IMR-90 (cell line): Measurements from ENCODE around the gene HDAC8. TPM values are rescaled to one million over a fixed set of nuclear protein-coding genes. Genes with fewer than 3 reads are reported as not detected.

Source experiments
- ATAC-seq: fragments of 200-7000 bp; cut with Tn5 transposase; 2 replicates; pipeline ENCODE4 v1.9.1; 2020; ENCODE audit warnings: low read depth, mild to moderate bottlenecking, moderate library complexity
- BruUV-seq: library from RNA; stranded (reverse); fragments of 400-500 nt; replicated peaks from 2 replicates; lab custom pipeline; 2021; lab: Mats Ljungman, UMichigan
- CTCF ChIA-PET: fragments of 300-600 bp; formaldehyde crosslinking; extraction: SDS; loops from one replicate; lab custom pipeline; 2021; ENCODE audit warnings: antibody characterized with exemption; lab: Yijun Ruan, JAX
- POLR2A ChIA-PET: fragments of 300-600 bp; sonication (Branson Sonifier 250); formaldehyde crosslinking; loops from one replicate; lab custom pipeline; 2022; ENCODE audit warnings: antibody characterized with exemption; ENCODE audit not compliant: unreplicated experiment; lab: Charles Lee
- DNase-seq: peaks from one replicate; pipeline ENCODE4 v3.0.0; 2013
- H2AFZ ChIP-seq: replicated peaks from 2 replicates; pipeline ENCODE3; 2013; ENCODE audit warnings: low read length, mild to moderate bottlenecking; ENCODE audit not compliant: poor library complexity
- H2AK5ac ChIP-seq: 2 replicates; pipeline ENCODE4 v1.6.1; 2013; ENCODE audit warnings: low read depth, low read length, inconsistent platforms
- H2AK9ac ChIP-seq: replicated peaks from 2 replicates; pipeline ENCODE3; 2013; ENCODE audit warnings: mild to moderate bottlenecking, low read depth, low read length, moderate library complexity; ENCODE audit not compliant: poor library complexity
- H2BK120ac ChIP-seq: 2 replicates; pipeline ENCODE4 v1.6.1; 2013; ENCODE audit warnings: low read depth, low read length, inconsistent platforms
- H2BK15ac ChIP-seq: 3 replicates; pipeline ENCODE4 v1.6.1; 2013; ENCODE audit warnings: low read depth, low read length, inconsistent platforms
- H2BK20ac ChIP-seq: 2 replicates; pipeline ENCODE4 v1.6.1; 2013; ENCODE audit warnings: low read depth, mild to moderate bottlenecking, inconsistent platforms, low read length, moderate library complexity
- H2BK5ac ChIP-seq: 2 replicates; pipeline ENCODE4 v1.6.1; 2013; ENCODE audit warnings: mild to moderate bottlenecking, low read depth, low read length, inconsistent platforms; ENCODE audit not compliant: poor library complexity, severe bottlenecking
- H3K14ac ChIP-seq: replicated peaks from 2 replicates; pipeline ENCODE4 v1.6.1; 2013; ENCODE audit warnings: low read depth, low read length, inconsistent platforms
- H3K18ac ChIP-seq: 2 replicates; pipeline ENCODE4 v1.6.1; 2013; ENCODE audit warnings: low read depth, low read length, control low read depth
- H3K23ac ChIP-seq: 2 replicates; pipeline ENCODE4 v1.6.1; 2013; ENCODE audit warnings: low read depth, low read length, inconsistent platforms
- H3K27ac ChIP-seq: 2 replicates; pipeline ENCODE4 v1.5.1; 2013; ENCODE audit warnings: mild to moderate bottlenecking, control low read depth, low read length; ENCODE audit not compliant: insufficient read depth
- H3K27me3 ChIP-seq: 2 replicates; pipeline ENCODE4 v1.6.1; 2013; ENCODE audit warnings: low read length; ENCODE audit not compliant: control insufficient read depth, insufficient read depth
- H3K36me3 ChIP-seq: 2 replicates; pipeline ENCODE4 v1.6.1; 2013; ENCODE audit warnings: low read length, mixed read lengths; ENCODE audit not compliant: control insufficient read depth, insufficient read depth
- H3K4ac ChIP-seq: 2 replicates; pipeline ENCODE4 v1.6.1; 2013; ENCODE audit warnings: low read depth, low read length, inconsistent platforms
- H3K4me1 ChIP-seq: 2 replicates; pipeline ENCODE4 v1.6.1; 2013; ENCODE audit warnings: low read length, mixed read lengths; ENCODE audit not compliant: control insufficient read depth, insufficient read depth
- H3K4me2 ChIP-seq: 2 replicates; pipeline ENCODE4 v1.6.1; 2013; ENCODE audit warnings: low read depth, mild to moderate bottlenecking, control low read depth, low read length, moderate library complexity
- H3K4me3 ChIP-seq: 2 replicates; pipeline ENCODE4 v1.5.1; 2013; ENCODE audit warnings: low read depth, mild to moderate bottlenecking, control low read depth, low read length, moderate library complexity; ENCODE audit not compliant: insufficient read depth
- H3K56ac ChIP-seq: 2 replicates; pipeline ENCODE4 v1.6.1; 2013; ENCODE audit warnings: low read length, inconsistent platforms; ENCODE audit not compliant: insufficient read depth; ENCODE audit errors: extremely low read depth
- H3K79me1 ChIP-seq, 2 experiments: 2 replicates each; pipeline ENCODE4 v1.6.1; 2013; ENCODE audit warnings: low read length in 2 of 2, inconsistent platforms in 1 of 2, low read depth in 1 of 2
- H3K9ac ChIP-seq: 2 replicates; pipeline ENCODE4 v1.6.1; 2013; ENCODE audit warnings: low read depth, low read length, control low read depth
- H3K9me1 ChIP-seq: 2 replicates; pipeline ENCODE4 v1.6.1; 2013; ENCODE audit warnings: low read length, inconsistent platforms; ENCODE audit not compliant: insufficient read depth
- H3K9me3 ChIP-seq: 2 replicates; pipeline ENCODE4 v1.6.1; 2013; ENCODE audit warnings: low read length; ENCODE audit not compliant: control insufficient read depth, insufficient read depth
- H4K20me1 ChIP-seq: 2 replicates; pipeline ENCODE4 v1.6.1; 2013; ENCODE audit warnings: low read length, inconsistent platforms; ENCODE audit not compliant: insufficient read depth
- H4K5ac ChIP-seq: 2 replicates; pipeline ENCODE4 v1.6.1; 2013; ENCODE audit warnings: mild to moderate bottlenecking, low read depth, low read length, control low read depth
- H4K8ac ChIP-seq, 2 experiments: 2 replicates each; pipeline ENCODE4 v1.6.1; 2013; ENCODE audit warnings: low read depth in 2 of 2, low read length in 2 of 2, control low read depth in 1 of 2, inconsistent platforms in 1 of 2
- H4K91ac ChIP-seq: 2 replicates; pipeline ENCODE4 v1.6.1; 2013; ENCODE audit warnings: low read depth, low read length, inconsistent platforms; ENCODE audit not compliant: insufficient read depth
- CEBPB ChIP-seq: IDR thresholded peaks from 2 replicates; pipeline ENCODE4 v1.6.1; 2012; ENCODE audit warnings: low read depth, low read length, improper control_type of control experiment
- CTCF ChIP-seq: conservative IDR thresholded peaks from 2 replicates; pipeline ENCODE4 v1.5.1; 2012; ENCODE audit warnings: mild to moderate bottlenecking, low read depth, low read length, improper control_type of control experiment
- ELK1 ChIP-seq: fragments of 150-350 bp; IDR thresholded peaks from 2 replicates; pipeline ENCODE4 v1.6.1; 2016; ENCODE audit warnings: low read depth, mild to moderate bottlenecking, low read length, moderate library complexity, borderline replicate concordance
- FOS ChIP-seq: fragments of 150-350 bp; IDR thresholded peaks from 2 replicates; pipeline ENCODE4 v1.6.1; 2016; ENCODE audit warnings: low read depth, low read length
- MXI1 ChIP-seq: IDR thresholded peaks from 2 replicates; pipeline ENCODE4 v1.6.1; 2012; ENCODE audit warnings: low read depth, mild to moderate bottlenecking, low read length, moderate library complexity, borderline replicate concordance
- WGBS, 2 experiments: methylation state at CpG; one replicate each; pipeline versions ENCODE4 v1.1.5 to v1.1.7; 2013; ENCODE audit warnings: missing lambda C conversion rate in 2 of 2; ENCODE audit not compliant: insufficient read length in 1 of 2; ENCODE audit errors: extremely low coverage in 2 of 2; 5-methylcytosine and 5-hydroxymethylcytosine counted together
- dilution Hi-C: fragments of 300-500 bp; cut with HindIII; formaldehyde crosslinking; loops from one replicate; pipeline ENCODE4 v1.14.3; 2018; ENCODE audit warnings: low sequenced_read_pairs; ENCODE audit not compliant: unreplicated experiment
- in situ Hi-C: fragments of 300-500 bp; cut with MboI; formaldehyde crosslinking; loops from 3 replicates; pipeline ENCODE4 v1.14.3; 2019; ENCODE audit warnings: low sequenced_read_pairs, inconsistent platforms, mixed read lengths
- intact Hi-C: fragments of 100-400 bp; cut with micrococcal nuclease; formaldehyde crosslinking; loops from 2 replicates; pipeline ENCODE4 v1.10.0; 2022
- polyA plus RNA-seq, 3 experiments: library from polyadenylated mRNA; depleted of rRNA; stranded (reverse); fragments of >200 nt; gene quantifications; 2 replicates each; pipeline ENCODE4 v1.2.3, GENCODE V29; 2012; ENCODE audit warnings: low replicate concordance in 1 of 3
- total RNA-seq: library from RNA; depleted of rRNA; stranded (reverse); fragments of >200 nt; gene quantifications from 2 replicates; pipeline ENCODE4 v1.2.3, GENCODE V29; 2012

The HDAC8 gene
- total and polyA plus RNA-seq, 2 of the 4 experiments (the other 2 are of a cell fraction) = 16.1 to 28.5 TPM

- H4K91ac ChIP-seq = no peak overlapping the region
- H3K9ac ChIP-seq = no peak overlapping the region
- in situ Hi-C loops (no loop called here), dilution Hi-C loops (loop anchor here (5.0 kb wide), 1 partner anchor 35 kb away; no protein-coding TSS in a partner anchor), intact Hi-C loops (no loop called here)
- H3K36me3 ChIP-seq = peaks cover 2% of the 10 kb centered on the region; the same call in 1 of the 2 replicates
- H2AK5ac ChIP-seq = no peak overlapping the region
- POLR2A ChIA-PET = no interaction called here
- no peaks in the 10 kb centered on the region for H3K9me1 ChIP-seq
- no peak overlapping the region for H3K27ac ChIP-seq
- no peak overlapping the region for H3K4me2 ChIP-seq
- H3K18ac ChIP-seq = no peak overlapping the region
- H4K20me1 ChIP-seq = no peaks in the 10 kb centered on the region
- H2BK20ac ChIP-seq = no peak overlapping the region
- no TSS peak for BruUV-seq
- ATAC-seq (no peak), DNase-seq (no peak)
- H2BK5ac ChIP-seq = no peak overlapping the region
- no peak overlapping the region for H2AK9ac ChIP-seq
- no peak overlapping the region for H3K4me3 ChIP-seq
- no peak overlapping the region for H4K8ac ChIP-seq
- H3K9me3 ChIP-seq = no peaks in the 10 kb centered on the region
- H3K23ac ChIP-seq = no peak overlapping the region
- CTCF ChIA-PET = no interaction called here
- H3K56ac ChIP-seq = no peak overlapping the region
- H3K79me1 ChIP-seq = no peaks in the 10 kb centered on the region
- no peak overlapping the region for H4K5ac ChIP-seq
- H3K27me3 ChIP-seq = peaks cover 2% of the 10 kb centered on the region
- no peak overlapping the region for H2AFZ ChIP-seq
- H2BK15ac ChIP-seq = no peak overlapping the region
- H2BK120ac ChIP-seq = no peak overlapping the region
- no peak overlapping the region for H3K4ac ChIP-seq
- no peaks in the 10 kb centered on the region for H3K4me1 ChIP-seq
- WGBS, 2 experiments = 90 to 100% methylated on average over 1 to 2 of the region's 4 CpGs
- TF ChIP-seq CTCF (no peak), MXI1 (no peak), ELK1 (no peak), CEBPB (peak; percentile 55; the same call in 1 of the 2 replicates), FOS (no peak)
- no peak overlapping the region for H3K14ac ChIP-seq
These were observed 105.5 kb downstream of the HDAC8 start for GRCh38 chrX:72467135-72467534.
